ENCODE data around the gene RAB8A.

RAB8A gene

DNA sequence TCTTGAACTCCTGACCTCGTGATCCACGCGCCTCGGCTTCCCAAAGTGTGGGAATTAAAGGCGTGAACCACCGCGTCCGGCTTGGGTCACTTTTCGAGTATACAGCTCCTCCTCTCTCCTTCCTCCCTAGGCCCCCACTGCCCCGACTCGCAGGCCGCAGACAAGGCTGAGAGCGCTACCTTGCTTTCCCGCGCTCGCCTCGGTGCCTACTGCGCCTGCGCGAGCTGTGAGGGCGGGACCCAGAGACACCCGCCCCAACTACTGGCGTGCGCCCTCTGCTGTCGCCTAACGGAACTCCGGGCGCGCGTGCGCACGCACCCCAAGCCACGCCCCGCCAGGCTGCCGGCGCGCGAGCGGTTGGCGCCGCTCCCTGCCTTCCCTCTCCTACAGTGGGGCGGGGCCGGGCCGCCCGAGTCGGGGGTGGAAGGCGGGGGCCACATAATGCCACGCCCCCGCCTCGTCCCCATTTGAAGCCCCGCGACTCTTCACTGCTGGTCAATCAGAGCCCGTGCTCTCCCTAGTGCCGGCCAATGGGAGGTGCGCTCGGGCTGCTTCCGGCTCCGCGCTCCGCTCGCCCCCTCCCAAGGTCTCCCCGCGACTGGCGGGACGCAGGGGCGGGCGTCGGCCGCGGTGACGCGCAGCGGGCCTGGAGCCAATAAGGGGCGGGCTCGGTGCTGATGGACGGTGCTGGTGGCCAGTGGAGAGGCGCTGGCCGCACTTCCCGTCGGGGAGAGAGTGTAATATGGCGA, at the start of gene RAB8A:
Gene RAB8A (plus strand): TSS at position 730 of the 749 bp plus-strand sequence. CDS start 13 bp downstream, at position 743.
- peak; percentile 98 for DNase-seq (ENCODE audit: low spot score)

DNA sequence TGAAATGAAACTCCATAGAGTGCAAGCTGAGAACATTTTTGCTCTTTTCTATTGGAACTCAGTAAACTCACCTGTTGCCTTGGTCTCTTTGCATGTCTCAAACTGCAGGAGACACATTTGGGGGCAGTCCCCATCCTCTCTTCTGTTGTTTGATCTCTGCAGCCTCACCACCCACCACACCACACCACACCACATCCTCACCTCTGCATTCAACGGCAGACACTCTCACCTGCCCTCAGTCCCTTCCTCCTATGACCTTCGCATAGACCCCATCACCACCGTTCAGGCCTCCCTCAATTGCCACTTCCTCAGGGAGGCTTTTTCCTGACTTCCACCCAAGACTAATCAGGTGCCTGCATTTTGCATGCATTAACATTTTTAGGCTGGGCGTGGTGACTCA, 49.7 kb upstream of the RAB8A start:
- DNase-seq (ENCODE audit: low spot score): no peak

DNA sequence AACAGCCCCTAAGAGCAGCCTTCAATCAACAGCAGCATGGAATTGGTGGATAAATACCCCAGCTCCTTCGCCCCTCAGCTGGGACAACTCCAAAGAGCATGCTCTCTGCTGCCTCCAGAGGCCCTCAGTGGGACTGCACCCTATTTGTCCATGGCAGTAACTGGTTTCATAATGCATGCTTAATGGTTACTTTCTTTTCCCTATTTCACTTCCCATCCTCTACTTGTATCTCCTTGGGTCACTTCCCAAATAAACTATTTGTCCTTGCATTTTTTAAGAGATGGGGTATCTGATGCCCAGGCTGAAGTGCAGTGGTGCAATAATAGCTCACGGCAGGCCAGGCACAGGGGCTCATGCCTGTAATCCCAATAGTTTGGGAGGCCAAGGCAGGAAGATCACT, 48.9 kb upstream of the RAB8A start:
- peak; percentile 65 for DNase-seq (ENCODE audit: low spot score)

DNA sequence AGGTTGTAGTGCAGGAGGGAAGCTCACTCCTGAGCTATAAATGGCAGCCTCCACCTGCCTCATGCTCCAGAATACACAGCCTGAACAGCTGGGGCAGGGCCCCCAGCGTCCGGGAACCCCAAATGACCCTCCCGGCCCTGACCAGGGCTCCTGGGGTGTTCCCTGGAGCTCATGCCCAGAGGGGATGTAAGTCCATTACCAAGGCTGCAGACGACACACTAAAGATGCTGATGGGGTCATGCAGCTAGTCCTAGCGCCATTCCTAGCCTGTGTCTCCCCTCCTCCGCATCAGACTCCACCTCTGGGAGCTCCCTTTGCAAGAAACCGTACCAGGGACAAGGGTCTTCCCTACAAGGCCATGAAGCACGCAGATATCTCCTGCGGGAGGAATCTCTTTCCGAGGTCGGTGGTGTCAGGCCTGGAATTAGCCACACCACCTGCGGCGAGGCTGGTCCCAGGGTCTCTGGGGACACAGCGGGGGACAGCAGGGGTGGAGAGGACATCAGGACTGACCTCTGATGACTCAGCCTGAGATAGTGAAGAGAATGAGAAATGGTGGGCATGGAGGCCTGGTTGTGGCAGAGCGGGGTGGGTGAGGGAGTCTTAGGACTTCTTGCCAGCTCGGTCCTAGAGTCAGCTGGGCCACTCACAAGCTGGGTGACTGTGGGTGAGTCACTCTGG, 47.3 kb upstream of the RAB8A start:
- no peak for DNase-seq (ENCODE audit: low spot score)

DNA sequence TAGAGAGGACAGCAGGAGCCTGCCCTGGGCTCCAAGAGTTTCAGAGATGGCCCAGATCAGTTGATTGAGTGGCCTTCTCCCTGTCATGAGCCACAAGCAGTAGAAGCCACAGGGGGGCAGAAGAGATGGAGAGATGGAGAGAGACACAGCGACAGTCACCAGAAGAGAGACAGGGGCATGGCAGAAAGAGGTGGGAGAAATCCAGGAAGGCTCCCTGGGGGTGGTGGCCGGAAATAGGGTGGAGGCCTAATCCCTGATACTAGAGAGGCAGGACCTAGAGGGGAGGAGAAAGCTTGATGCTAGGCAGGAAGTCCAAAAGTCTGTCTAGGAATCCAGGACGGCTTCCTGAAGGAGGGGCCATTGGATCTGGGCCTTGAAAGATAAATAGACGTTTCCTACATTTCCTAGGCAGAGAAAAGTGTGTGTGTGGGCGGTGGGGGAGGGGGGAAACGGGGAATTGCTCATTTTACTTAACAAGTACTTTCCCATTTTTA, 45.0 kb upstream of the RAB8A start:
- DNase-seq (ENCODE audit: low spot score): peak; percentile 84

DNA sequence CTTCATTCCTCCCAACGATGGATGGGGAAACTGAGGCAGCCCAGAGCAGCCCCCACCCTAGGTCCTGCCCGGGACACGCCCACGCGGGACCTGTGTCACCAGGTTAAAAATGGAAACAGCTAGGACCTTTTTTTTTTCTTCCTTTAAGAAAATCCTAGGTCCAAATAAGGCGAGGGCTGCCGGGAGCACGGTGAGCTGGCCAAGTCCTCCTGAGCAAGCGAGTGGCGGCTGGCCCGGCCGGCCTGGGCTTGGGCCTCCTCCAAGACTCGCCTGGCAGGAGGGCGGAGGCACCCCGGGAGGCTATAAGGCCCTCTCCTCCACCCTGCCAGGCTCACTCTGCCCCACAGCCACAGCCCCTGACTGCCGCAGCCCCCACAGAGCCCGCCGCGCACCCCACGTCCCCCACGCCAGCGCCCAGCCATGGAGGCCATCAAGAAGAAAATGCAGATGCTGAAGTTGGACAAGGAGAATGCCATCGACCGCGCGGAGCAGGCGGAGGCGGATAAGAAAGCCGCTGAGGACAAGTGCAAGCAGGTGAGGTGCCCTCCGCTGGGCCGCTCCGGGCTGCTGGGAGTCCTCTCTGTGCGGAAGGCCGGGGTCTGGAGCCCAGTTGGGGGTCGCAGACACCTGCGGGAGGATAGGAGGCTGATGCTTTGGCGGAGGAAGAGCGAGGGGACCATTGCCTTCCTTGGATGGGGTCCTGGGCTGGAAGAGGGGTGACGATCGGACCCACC, 44.3 kb upstream of the RAB8A start:
- peak; percentile 91 for DNase-seq (ENCODE audit: low spot score)

DNA sequence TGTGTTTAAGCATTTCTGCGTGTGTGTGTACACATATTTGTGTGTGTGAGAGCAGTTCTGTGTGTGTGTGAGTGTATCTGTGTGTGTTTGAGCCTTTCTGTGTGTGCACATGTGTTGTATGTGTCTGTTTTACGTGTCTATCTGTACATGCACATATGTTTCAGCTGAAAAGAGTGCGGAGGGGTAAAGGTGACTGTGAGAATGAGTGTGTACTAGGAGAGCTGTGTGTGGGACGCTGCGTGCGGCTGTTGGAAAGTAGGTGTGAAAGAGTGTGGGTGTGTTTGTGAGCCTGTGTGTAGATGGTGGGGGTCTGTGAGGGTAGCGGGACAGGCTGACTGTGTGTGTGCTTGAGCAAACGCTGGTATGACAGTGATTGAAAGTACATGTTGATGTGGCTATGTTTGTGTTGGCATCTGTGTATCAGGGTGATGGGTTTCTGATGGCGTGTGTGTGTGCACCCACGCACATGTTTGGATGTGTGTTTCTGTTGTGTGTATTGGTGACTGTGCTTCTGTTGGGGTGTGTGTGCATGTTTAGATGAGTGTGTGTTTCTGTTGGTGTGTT, 42.9 kb upstream of the RAB8A start:
- peak; percentile 67 for DNase-seq (ENCODE audit: low spot score)

DNA sequence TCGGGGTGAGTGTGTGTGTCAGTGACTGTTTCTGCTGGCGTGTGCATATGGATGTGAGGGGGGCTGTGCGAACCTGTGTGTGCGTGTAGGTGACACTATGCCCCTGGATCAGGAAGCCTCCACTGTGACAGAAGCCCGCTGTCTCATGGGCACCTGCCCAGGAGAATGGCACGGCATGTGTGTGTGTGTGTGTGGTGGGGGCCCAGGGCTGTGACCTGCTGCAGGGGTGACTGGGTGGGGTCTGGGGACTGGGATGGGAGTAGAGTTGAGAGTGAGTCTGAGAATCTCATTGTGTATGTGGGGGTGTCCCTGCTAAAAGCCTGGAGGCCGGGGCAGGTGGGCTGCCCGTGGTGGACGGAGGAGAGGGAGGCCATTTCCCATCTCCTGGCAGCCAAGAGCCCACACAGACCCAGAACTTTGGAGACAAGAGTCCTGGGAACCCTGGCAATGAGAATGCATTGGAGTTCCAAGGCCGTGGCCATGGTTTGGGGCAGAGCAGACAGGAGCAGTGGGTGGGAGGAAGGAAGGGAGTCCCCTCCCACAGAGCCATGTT, 41.8 kb upstream of the RAB8A start:
- DNase-seq (ENCODE audit: low spot score): peak; percentile 41

DNA sequence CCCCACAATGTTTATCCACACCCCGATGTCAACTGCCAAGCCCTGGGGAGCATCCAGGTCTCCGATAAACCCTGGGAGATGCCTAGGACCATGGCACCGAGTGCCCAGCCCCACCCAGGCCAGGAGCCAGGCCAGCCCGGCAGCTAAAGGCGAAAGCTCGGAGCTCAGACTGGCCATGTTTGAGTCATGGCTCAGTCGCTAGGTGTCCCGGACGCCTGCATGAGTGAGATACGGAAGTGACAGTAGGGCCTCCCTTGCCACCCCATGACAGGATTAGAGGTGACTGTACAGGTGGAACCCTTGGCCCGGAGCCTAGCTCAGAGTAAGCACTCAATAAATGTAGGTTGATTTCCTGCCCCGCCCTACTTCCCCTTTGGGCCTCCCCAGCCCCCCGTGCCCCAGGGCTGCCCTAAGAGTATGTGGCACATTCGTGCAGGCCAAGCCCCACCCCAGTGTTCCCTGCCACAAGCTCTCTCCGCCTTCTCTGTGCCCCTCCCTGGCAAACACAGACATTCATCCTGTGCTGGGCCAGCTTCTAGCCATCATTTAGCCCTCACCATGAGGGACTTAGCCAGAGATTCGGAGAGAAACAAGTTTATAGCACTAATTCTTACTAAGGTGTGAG, 41.2 kb upstream of the RAB8A start:
- peak; percentile 86 for DNase-seq (ENCODE audit: low spot score)

DNA sequence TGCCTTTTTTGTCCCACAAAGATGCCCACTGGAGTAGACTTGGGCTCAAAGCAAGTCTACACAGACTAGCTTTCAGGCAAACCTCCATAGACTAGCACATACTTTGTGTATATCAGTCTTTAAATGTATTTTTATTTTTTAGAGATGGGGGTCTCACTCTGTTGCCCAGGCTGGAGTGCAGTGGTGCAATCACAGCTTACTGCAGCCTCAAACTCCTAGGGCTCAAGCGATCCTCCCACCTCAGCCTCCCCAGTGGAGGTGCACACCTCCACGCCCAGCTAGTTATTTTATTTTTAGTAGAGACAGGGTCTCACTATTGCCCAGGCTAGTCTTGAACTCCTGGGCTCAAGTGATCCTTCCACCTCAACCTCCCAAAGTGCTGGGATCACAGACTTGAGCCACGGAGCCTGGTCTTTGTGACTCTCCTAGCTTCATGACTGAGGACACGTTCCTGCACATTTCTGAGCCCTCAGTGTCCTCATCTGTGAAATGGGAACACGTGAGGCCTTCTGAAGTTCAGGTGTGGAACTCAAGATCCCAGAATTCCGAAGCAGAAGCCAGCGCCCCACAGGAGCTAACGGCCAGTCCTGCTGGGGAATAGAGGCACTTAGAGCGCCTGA, 40.5 kb upstream of the RAB8A start:
- no peak for DNase-seq (ENCODE audit: low spot score)

DNA sequence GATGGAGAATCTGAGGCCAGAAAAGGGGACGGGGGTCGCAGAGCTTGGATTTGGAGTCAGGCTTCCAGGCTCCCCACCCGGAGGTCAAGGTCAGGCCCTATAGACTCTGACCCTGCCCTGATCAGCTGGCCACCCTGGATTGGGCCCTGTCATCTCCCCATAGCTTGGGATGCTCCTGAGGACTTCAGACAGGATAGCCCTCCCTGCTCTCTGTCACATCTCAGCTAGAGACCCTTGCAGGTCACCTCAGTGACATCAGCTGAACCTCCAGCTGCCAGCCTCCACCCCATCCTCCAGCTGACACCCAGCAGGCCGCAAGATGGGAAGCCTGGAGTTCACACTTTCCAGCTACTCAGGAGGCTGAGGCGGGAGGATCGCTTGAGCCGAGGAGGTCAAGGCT, 38.2 kb upstream of the RAB8A start:
- DNase-seq (ENCODE audit: low spot score): no peak

DNA sequence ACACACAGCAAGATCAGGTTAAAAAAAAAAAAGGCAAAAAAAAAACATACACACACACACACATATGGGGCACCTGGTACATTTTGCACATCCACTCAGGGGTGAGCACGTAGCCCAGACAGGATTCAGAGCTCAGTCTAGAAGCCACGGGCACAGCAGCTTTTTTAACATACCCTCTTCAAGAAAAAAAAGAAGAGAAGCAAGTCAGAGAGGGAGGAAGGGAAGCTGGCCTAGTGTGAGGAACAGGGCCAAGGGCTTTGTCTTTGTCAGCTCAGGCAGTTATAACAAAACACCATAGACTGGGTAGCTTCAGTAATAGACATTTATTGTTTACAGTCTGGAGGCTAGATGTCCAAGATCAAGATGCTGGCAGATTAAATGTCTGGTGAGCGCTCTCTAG, 37.7 kb upstream of the RAB8A start:
- no peak for DNase-seq (ENCODE audit: low spot score)

DNA sequence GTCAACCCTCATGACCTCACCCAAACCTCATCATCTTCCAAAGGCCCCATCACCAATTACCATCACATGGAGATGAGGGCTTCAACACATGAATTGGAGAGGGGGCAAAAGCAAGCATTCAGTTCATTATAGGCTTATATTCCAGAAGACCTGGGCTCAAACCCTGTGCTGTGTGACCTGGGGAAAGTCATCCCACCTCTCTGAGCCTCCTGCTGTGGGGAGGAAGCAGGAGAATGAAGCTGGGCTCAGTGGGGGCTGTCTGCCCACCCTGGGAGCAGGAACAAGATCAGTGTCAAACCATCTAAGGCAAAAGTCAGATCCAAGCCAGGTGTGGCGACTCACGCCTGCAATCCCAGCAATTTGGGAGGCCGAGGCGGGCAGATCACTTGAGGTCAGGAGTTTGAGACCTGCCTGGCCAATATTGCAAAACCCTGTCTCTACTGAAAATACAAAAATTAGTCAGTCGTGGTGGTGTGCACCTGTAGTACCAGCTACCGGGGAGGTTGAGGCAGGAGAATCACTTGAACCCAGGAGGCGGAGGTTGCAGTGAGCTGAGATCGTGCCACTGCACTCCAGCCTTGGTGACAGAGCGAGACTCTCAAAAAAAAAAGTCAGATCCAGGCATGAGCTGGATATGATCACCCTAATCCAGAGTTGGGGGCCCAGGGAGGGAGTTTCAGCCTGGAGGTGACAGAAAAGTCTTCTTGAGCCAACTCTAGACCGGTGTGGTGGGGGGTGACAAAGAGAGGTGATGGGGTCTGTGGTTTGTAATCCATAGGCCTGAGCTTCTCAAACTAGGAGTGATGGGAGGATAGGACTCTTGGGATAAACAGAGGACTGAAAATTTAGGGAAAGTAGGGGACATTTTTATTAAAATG, 37.0 kb upstream of the RAB8A start:
- DNase-seq (ENCODE audit: low spot score): no peak

DNA sequence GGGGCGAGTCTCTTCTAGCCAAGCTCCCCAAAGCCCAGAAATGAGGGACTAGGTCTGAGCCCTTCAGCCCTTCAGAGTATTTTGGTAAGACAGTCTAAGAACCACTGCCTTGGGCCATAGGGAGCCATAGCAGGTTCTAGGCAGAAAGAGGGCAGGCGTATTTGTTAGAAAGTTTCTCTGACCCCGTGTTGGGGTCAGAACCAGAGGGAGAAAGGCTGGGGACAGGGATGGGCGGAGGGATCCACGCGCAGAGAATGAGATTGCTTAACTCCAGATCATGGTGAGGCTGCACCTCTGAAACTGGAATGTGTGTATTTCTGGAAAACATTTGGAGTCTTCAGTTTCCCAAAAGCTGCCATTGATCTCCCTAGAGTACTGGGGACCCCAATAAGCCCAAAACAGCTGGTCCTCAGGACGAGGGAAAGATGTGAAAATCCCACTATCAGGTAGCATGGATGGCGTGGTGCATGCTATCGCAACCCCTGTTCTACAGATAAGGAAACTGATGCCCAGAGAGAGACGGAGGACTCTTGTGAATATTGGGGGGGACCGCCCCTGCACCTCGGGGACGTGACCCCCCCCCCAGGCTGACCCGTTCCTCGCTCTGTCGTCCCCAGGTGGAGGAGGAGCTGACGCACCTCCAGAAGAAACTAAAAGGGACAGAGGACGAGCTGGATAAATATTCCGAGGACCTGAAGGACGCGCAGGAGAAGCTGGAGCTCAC, 36.1 kb upstream of the RAB8A start:
- DNase-seq (ENCODE audit: low spot score): no peak

DNA sequence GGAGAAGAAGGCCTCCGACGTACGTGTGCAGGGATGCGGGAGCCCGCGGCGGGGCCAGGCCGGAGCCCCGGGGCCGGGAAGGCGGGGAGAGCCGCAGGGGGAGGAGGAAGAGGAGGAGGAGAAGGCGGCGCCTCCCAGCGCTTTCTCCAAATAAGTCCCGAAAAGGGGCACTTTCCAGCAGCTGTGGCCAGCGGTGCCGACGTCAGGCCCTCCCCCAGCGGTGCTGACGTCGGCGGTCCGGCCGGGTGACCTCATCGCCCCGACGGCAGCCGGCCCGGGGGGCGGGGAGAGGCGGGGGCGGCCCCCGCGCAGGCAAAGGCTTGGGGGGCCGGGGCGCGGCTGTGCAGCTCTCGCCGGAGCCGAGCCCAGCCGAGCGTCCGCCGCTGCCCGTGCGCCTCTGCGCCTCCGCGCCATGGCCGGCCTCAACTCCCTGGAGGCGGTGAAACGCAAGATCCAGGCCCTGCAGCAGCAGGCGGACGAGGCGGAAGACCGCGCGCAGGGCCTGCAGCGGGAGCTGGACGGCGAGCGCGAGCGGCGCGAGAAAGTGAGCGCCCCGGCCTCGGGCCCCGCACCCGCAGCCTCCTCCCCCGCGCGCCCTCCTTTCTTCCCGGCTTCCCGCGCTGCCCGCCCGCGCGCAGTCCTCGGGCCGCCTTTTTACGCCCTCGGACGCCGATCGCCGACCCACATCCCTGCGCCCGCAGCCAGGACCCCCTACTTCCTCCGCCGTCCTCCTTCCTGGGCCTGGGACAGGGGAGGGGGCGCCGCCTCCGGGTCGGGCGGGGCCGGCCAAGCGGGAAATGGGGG, 35.3 kb upstream of the RAB8A start, which contains the start of gene TPM4:
Gene TPM4 (plus strand): TSS at position 342 of the 804 bp plus-strand sequence. CDS start 71 bp downstream, at position 413.
- peak; percentile 95 for DNase-seq (ENCODE audit: low spot score)

DNA sequence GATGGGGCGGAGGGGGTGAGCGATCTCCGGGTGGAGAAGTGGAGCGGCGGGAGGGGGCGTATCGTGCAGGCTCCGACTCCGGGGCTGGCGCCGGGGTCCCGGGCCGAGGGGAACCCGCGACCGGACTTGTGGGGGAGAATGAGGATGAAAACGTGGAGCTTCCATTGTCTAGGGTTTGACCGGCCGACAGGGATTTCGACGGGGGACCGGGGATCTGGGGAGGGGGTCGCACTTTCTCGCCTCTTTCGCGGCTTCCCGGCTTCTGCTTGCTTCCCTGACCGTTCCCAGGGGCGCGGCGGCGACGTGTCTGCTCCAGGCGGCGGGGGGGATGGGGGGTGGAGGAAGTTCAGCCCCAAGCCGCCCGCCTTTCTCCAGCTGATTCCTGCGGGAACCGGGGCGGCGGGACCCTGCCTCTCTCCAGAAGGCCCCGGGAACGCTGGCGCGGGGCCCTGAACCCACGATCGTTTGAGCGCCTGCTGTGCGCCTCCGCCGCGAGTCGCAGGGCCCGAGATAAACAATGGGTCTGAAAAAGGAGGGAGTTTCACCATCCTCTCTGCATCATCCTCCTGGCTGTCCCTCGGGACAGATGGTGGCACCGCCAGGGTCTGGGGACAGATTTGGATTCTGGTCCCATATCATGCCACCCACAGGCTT, 34.6 kb upstream of the RAB8A start:
- no peak for DNase-seq (ENCODE audit: low spot score)

DNA sequence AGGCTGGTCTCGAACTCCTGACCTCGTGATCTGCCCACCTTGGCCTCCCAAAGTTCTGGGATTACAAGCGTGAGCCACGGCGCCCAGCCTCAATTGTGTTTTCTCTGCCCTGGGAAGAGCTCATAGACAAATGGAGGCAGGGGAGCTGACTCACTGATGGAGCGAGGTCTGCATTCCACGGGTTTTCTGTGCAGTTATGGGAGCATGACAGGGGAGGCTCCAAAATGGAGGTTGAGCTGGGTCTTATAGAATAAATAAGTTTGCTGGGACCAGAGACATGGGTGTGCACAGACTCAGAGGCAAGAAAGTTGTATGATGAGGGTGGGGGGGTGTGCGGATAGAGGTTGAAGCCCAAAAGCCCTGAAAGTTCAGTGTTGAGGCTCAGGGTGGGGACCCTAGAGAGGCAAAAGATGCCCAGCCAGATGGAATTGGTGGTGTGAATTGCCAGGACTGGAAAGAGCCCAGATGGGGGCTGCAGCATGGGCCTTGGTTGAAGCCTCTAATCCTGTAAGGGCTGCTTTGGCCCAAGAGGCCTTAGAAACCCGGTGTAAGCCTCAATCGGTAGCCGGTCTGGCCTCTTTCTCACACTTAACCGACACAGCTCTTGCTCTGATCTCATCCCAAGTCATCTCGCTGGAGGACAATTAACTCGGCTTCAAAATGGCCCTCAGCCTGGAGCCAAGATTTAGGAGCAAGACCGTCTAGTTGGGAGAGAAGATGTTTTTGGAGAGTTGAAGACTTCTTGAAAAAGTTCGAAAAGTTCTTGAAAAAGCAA, 33.5 kb upstream of the RAB8A start:
- peak; percentile 83 for DNase-seq (ENCODE audit: low spot score)

Measured in RKO (cell line).